Psoas muscle (tissue), 8 donors: ENCODE measurements around the gene CRTAC1. TPM values are rescaled to one million over a fixed set of nuclear protein-coding genes. Genes with fewer than 3 reads are reported as not detected.
A peak's percentile ranks its signal among the peaks of the same experiment; 100 is the strongest.
"Not testable (repeated sequence)": the region's sequence is repeated elsewhere in the genome, so short reads cannot be mapped to it uniquely, and the experiment has no call there.

Experiments used
- ATAC-seq, 4 donors: fragments of 200-7000 bp; cut with Tn5 transposase; one replicate each; pipeline ENCODE4 v1.9.1; 2020; ENCODE audit warnings: moderate library complexity in 3 of 4, mild to moderate bottlenecking in 2 of 4
- DNase-seq, 2 donors: peaks; one replicate each; pipeline ENCODE4 v3.0.0-alpha.2; 2020
- H3K27ac ChIP-seq: fragments of 200-600 bp; one replicate; pipeline ENCODE4 v1.8.0; 2022
- H3K27me3 ChIP-seq, 3 donors: fragments of 200-600 bp in 1 of 3; one replicate each; pipeline versions ENCODE4 v1.6.1 to v1.8.0; 2013 to 2022; ENCODE audit warnings: low read length in 2 of 3, mild to moderate bottlenecking in 2 of 3, moderate library complexity in 1 of 3; ENCODE audit not compliant: insufficient read depth in 3 of 3
- H3K36me3 ChIP-seq, 2 donors: fragments of 200-600 bp in 1 of 2; one replicate each; pipeline versions ENCODE4 v1.6.1 to v1.8.0; 2013 to 2022; ENCODE audit warnings: low read depth in 1 of 2, mild to moderate bottlenecking in 1 of 2, moderate library complexity in 1 of 2; ENCODE audit not compliant: insufficient read depth in 1 of 2
- H3K4me1 ChIP-seq: fragments of 200-600 bp; one replicate; pipeline ENCODE4 v1.8.0; 2022
- H3K4me3 ChIP-seq: fragments of 200-600 bp; one replicate; pipeline ENCODE4 v1.8.0; 2022; ENCODE audit warnings: mild to moderate bottlenecking
- H3K9me3 ChIP-seq: fragments of 200-600 bp; one replicate; pipeline ENCODE4 v1.8.0; 2022
- CTCF ChIP-seq: fragments of 200-600 bp; IDR thresholded peaks from one replicate; pipeline ENCODE4 v1.8.0; 2022; ENCODE audit warnings: antibody characterized with exemption
- WGBS, 3 donors: extraction: QIAGEN DNeasy Blood & Tissue Kit; methylation state at CpG; one replicate each; pipeline versions ENCODE4 v1.1.6 to v1.1.7; 2013; 5-methylcytosine and 5-hydroxymethylcytosine counted together
- intact Hi-C, 2 donors: fragments of 100-400 bp; cut with DNase I; formaldehyde crosslinking; loops; one replicate each; pipeline versions ENCODE4 v1.11.0 to v1.14.2; 2022
- polyA plus RNA-seq, 3 donors: library from polyadenylated mRNA; stranded (reverse); fragments of 200-250 nt; gene quantifications; one replicate each; pipeline ENCODE4 v1.2.3, GENCODE V29; 2013
- total RNA-seq, 4 donors: library from RNA; stranded (reverse); fragmentation: NEBNext Ultra II Directional in 2 of 4; extraction: Animal tissue kit (Norgen Biotek cat#: 25700) in 2 of 4; gene quantifications; one replicate each; pipeline versions ENCODE4 v1.2.1 to v1.2.4, GENCODE V29; 2021 to 2023
- donor health status: healthy with polysubstance abuse.
- donor health status: DM: no; HTN: no; CAD: no; lungs with moderate emphysema.
- donor health status: Bipolar disorder and iron deficiency.
- donor health status: healthy.
- donor health status: DM: yes; HTN: yes; CAD: no.
- donor health status: DM: no; HTN: no; CAD: no.
- donor health status: DM: no; HTN: no; CAD: no.
- donor health status: DM: yes; HTN: yes; CAD: no.

Gene CRTAC1
- total and polyA plus RNA-seq, 7 donors = 0.07 to 0.93 (median 0.30) TPM

GRCh38 chr10:97850446-97850845 lies 180.0 kb downstream of the CRTAC1 start:
- Histone ChIP-seq H3K27ac (no peak overlapping the region), H3K4me1 (peaks cover 8% of the 10 kb centered on the region), H3K36me3 (no peaks in the 10 kb centered on the region), H3K9me3 (no peaks in the 10 kb centered on the region), H3K4me3 (peak overlapping the region; percentile 69), H3K27me3 (peaks cover 0 to 6% (median 0%) of the 10 kb centered on the region in 3 donors)
- ATAC-seq = peak in 1 of 4 donors; percentile 27
- no peak for DNase-seq
- 24 to 33% (median 25%) methylated on average over 12 to 13 of the region's 13 CpGs for WGBS, 3 donors
- TF ChIP-seq CTCF = no peak
- intact Hi-C loops = loop anchor here in 1 of 2 donors (5.0 kb wide), 1 partner anchor 83 kb away; no protein-coding TSS in a partner anchor

GRCh38 chr10:97849687-97850402 lies 180.6 kb downstream of the CRTAC1 start, which contains the start of gene GOLGA7B:
Gene GOLGA7B (plus strand): TSS chr10:97849843. CDS start chr10:97850304, 461 bp downstream.
- peak; percentile 77 to 83 (median 80) for ATAC-seq
- peak in 1 of 2 donors; percentile 28 for DNase-seq
- peaks cover 0 to 6% (median 0%) of the 10 kb centered on the region in 3 donors for H3K27me3 ChIP-seq
- no peak for TF ChIP-seq CTCF
- peaks cover 8% of the 10 kb centered on the region for H3K4me1 ChIP-seq
- no peak within 1 kb of the TSS for H3K27ac ChIP-seq
- intact Hi-C loops = loop anchor here in 1 of 2 donors (5.0 kb wide), 1 partner anchor 83 kb away; no protein-coding TSS in a partner anchor
- no peaks in the 10 kb centered on the region for H3K36me3 ChIP-seq
- peak within 1 kb of the TSS; percentile 69 for H3K4me3 ChIP-seq
- H3K9me3 ChIP-seq = no peaks in the 10 kb centered on the region
- WGBS, 3 donors = 1 to 3% (median 1%) methylated on average over 30 to 86 of the region's 87 CpGs

GRCh38 chr10:97849103-97849686 lies 181.2 kb downstream of the CRTAC1 start:
- DNase-seq = no peak
- intact Hi-C loops = no loop called here
- Histone ChIP-seq H3K4me1 (peaks cover 8% of the 10 kb centered on the region), H3K27ac (no peak overlapping the region), H3K36me3 (no peaks in the 10 kb centered on the region), H3K27me3 (peaks cover 0 to 6% (median 0%) of the 10 kb centered on the region in 3 donors), H3K4me3 (peak overlapping the region; percentile 69), H3K9me3 (no peaks in the 10 kb centered on the region)
- 12 to 14% (median 14%) methylated on average over 16 of the region's 16 CpGs for WGBS, 3 donors
- ATAC-seq = peak in 1 of 4 donors; percentile 17
- no peak for TF ChIP-seq CTCF

DNA sequence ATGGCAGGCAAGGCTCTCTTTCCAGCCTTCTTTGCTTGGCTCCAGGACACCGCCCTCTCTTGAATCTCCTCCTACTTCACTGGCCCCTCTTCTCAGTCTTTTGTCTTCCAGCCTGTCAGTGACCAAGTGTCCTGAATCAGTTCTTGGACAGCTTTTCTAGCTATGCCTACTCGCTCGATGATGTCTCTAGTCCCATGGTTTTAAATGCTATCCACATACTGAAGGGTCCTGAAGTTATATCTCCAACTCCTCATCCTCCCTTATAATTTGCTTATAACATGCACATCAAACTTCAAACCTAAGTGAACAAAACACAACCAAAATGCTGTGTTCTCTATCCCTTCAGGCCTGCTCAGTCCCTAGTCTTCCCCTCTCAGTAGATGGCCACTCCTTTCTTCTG lies 185.7 kb downstream of the CRTAC1 start:
- TF ChIP-seq CTCF = no peak
- H3K4me1 ChIP-seq = peaks cover 10% of the 10 kb centered on the region
- no peaks in the 10 kb centered on the region for H3K27me3 ChIP-seq
- intact Hi-C loops = no loop called here
- 90 to 94% (median 91%) methylated on average over 3 of the region's 3 CpGs for WGBS, 3 donors
- H3K4me3 ChIP-seq = no peak overlapping the region
- H3K9me3 ChIP-seq = no peaks in the 10 kb centered on the region
- H3K27ac ChIP-seq = no peak overlapping the region
- DNase-seq = no peak
- no peak for ATAC-seq
- H3K36me3 ChIP-seq = no peaks in the 10 kb centered on the region

GRCh38 chr10:97843972-97844371 lies 186.4 kb downstream of the CRTAC1 start:
- H3K27ac ChIP-seq, H3K36me3 ChIP-seq, H3K27me3 ChIP-seq, ATAC-seq, H3K4me3 ChIP-seq, H3K9me3 ChIP-seq, DNase-seq, intact Hi-C loops: not testable (repeated sequence)
- H3K4me1 ChIP-seq = peaks cover 16% of the 10 kb centered on the region
- 93 to 100% (median 95%) methylated on average over 1 of the region's 2 CpGs for WGBS, 3 donors
